Keratinocyte (primary cell): ENCODE data around the gene MARVELD2.

Experiments
- CTCF ChIP-seq, 3 experiments: IDR thresholded peaks in 1 of 3; conservative IDR thresholded peaks in 1 of 3; optimal IDR thresholded peaks in 1 of 3; 2 replicates in 2 of 3; 3 replicates in 1 of 3; pipeline versions ENCODE3 to v1.5.1; 2011; ENCODE audit warnings: low read length in 3 of 3, mild to moderate bottlenecking in 3 of 3, moderate library complexity in 2 of 3, control low read depth in 1 of 3, inconsistent platforms in 1 of 3; ENCODE audit not compliant: insufficient read depth in 2 of 3; ENCODE audit errors: extremely low read depth in 1 of 3
- EZH2 ChIP-seq: IDR thresholded peaks from one replicate; pipeline ENCODE4 v1.6.1; 2012; ENCODE audit warnings: inconsistent platforms, mild to moderate bottlenecking, low read length, moderate library complexity

- TF ChIP-seq EZH2 (no peak), CTCF (optimal IDR thresholded peaks at IDR 0.05 in 1 of 3, IDR thresholded peaks at IDR 0.05 in 1 of 3, conservative IDR thresholded peaks at IDR 0.05 in 1 of 3; ENCODE audit: extremely low read depth in 1 of 3, insufficient read depth in 2 of 3, low read length in 3 of 3) (no peak)
Observed at GRCh38 chr5:69367697-69368279, 47.1 kb upstream of the MARVELD2 start.
